GM21717 (cell line): ENCODE measurements around the gene LEMD3.

Source experiments
- ATAC-seq: cut with Tn5 transposase; IDR thresholded peaks from one replicate; pipeline ENCODE4 v1.9.1; 2021; ENCODE audit warnings: mild to moderate bottlenecking, moderate library complexity; ENCODE audit not compliant: unreplicated experiment

Gene LEMD3

GRCh38 chr12:65169320-65170208, at the start of gene LEMD3:
LEMD3 (plus strand) TSS chr12:65169583; CDS start chr12:65169597, 14 bp downstream.
- peak; percentile 91 for ATAC-seq

- no peak for ATAC-seq
These were observed 48.1 kb upstream of the LEMD3 start, which contains the start of gene WIF1 for GRCh38 chr12:65121049-65121955. WIF1 (minus strand) TSS chr12:65121305; CDS start chr12:65121191, 114 bp downstream.

GRCh38 chr12:65121956-65122469, 47.4 kb upstream of the LEMD3 start:
- ATAC-seq = no peak

GRCh38 chr12:65122703-65123102, 46.7 kb upstream of the LEMD3 start:
- no peak for ATAC-seq

- no peak for ATAC-seq
These were observed 45.8 kb upstream of the LEMD3 start for GRCh38 chr12:65123435-65124063.

- ATAC-seq = no peak
These were observed 44.1 kb upstream of the LEMD3 start for GRCh38 chr12:65125247-65125646.

- no peak for ATAC-seq
These were observed 43.4 kb upstream of the LEMD3 start for GRCh38 chr12:65125975-65126374.

- no peak for ATAC-seq
These were observed 42.9 kb upstream of the LEMD3 start for GRCh38 chr12:65126482-65126881.

- no peak for ATAC-seq
These were observed 35.5 kb upstream of the LEMD3 start for GRCh38 chr12:65133879-65134278.

GRCh38 chr12:65139389-65139788, 30.0 kb upstream of the LEMD3 start:
- no peak for ATAC-seq

- no peak for ATAC-seq
These were observed 28.6 kb upstream of the LEMD3 start for GRCh38 chr12:65140738-65141137.

GRCh38 chr12:65147312-65147905, 22.0 kb upstream of the LEMD3 start:
- no peak for ATAC-seq

GRCh38 chr12:65152012-65152411, 17.4 kb upstream of the LEMD3 start:
- no peak for ATAC-seq

- ATAC-seq = no peak
These were observed 16.8 kb upstream of the LEMD3 start for GRCh38 chr12:65152596-65152995.

- ATAC-seq = peak; percentile 50
These were observed 13.6 kb upstream of the LEMD3 start for GRCh38 chr12:65155784-65156183.

GRCh38 chr12:65156366-65156841, 13.0 kb upstream of the LEMD3 start:
- ATAC-seq = peak; percentile 93

- ATAC-seq = no peak
These were observed 12.3 kb upstream of the LEMD3 start for GRCh38 chr12:65157091-65157490.

GRCh38 chr12:65162609-65163008, 6.8 kb upstream of the LEMD3 start:
- ATAC-seq = peak; percentile 61

- no peak for ATAC-seq
These were observed 5.1 kb upstream of the LEMD3 start for GRCh38 chr12:65164244-65164643.

- ATAC-seq = no peak
These were observed 4.6 kb upstream of the LEMD3 start for GRCh38 chr12:65164774-65165173.
